PC-3 (cell line): ENCODE results near the gene WNT5B. TPM values are rescaled to one million over a fixed set of nuclear protein-coding genes. Genes with fewer than 3 reads are reported as not detected.

ENCODE experiments used
- ATAC-seq: fragments of 200-7000 bp; cut with Tn5 transposase; 2 replicates; pipeline ENCODE4 v1.9.1; 2020; ENCODE audit warnings: mild to moderate bottlenecking, moderate library complexity
- BruUV-seq: library from RNA; stranded (reverse); fragments of 400-500 nt; replicated peaks from 2 replicates; lab custom pipeline; 2021; lab: Mats Ljungman, UMichigan
- CTCF ChIA-PET: fragments of 300-600 bp; sonication (Branson Sonifier 250); formaldehyde crosslinking; loops from one replicate; lab custom pipeline; 2022; ENCODE audit warnings: antibody characterized with exemption; lab: Charles Lee
- POLR2A ChIA-PET: fragments of 300-600 bp; sonication (Branson Sonifier 250); formaldehyde crosslinking; loops from one replicate; lab custom pipeline; 2022; ENCODE audit warnings: antibody characterized with exemption; ENCODE audit not compliant: unreplicated experiment; lab: Charles Lee
- DNase-seq: peaks from one replicate; pipeline ENCODE4 v3.0.0-alpha.2; 2015
- H2AFZ ChIP-seq: fragments of 300-600 bp; sonication (generic); 2 replicates; pipeline ENCODE4 v1.6.0; 2016; ENCODE audit warnings: antibody characterized with exemption, low read length
- H3F3A ChIP-seq: fragments of 300-600 bp; sonication (generic); one replicate; pipeline ENCODE4 v1.6.0; 2017; ENCODE audit warnings: antibody characterized with exemption, low read length, control low read depth, mild to moderate bottlenecking; ENCODE audit not compliant: unreplicated experiment
- H3K27ac ChIP-seq: fragments of 300-600 bp; sonication (generic); 2 replicates; pipeline ENCODE4 v1.5.1; 2016; ENCODE audit warnings: mild to moderate bottlenecking, low read length
- H3K27me3 ChIP-seq: fragments of 300-600 bp; sonication (generic); 2 replicates; pipeline ENCODE4 v1.6.1; 2016; ENCODE audit warnings: low read length, mixed read lengths
- H3K36me3 ChIP-seq: fragments of 300-600 bp; sonication (generic); 2 replicates; pipeline ENCODE4 v1.6.1; 2016; ENCODE audit warnings: low read depth, mixed run types, low read length, mixed read lengths
- H3K4me1 ChIP-seq: fragments of 300-600 bp; sonication (generic); 2 replicates; pipeline ENCODE4 v1.5.1; 2016; ENCODE audit warnings: low read length; ENCODE audit not compliant: insufficient read depth
- H3K4me2 ChIP-seq: fragments of 300-600 bp; sonication (generic); 2 replicates; pipeline ENCODE4 v1.6.0; 2016; ENCODE audit warnings: low read length
- H3K4me3 ChIP-seq: fragments of 300-600 bp; sonication (generic); 2 replicates; pipeline ENCODE4 v1.5.1; 2016; ENCODE audit warnings: mild to moderate bottlenecking, low read length, mixed read lengths
- H3K79me2 ChIP-seq: fragments of 300-600 bp; sonication (generic); 2 replicates; pipeline ENCODE4 v1.6.1; 2017; ENCODE audit warnings: low read length, mixed read lengths
- H3K9ac ChIP-seq: fragments of 300-600 bp; sonication (generic); 2 replicates; pipeline ENCODE4 v1.6.0; 2016; ENCODE audit warnings: mild to moderate bottlenecking, low read length
- H3K9me2 ChIP-seq: fragments of 300-600 bp; sonication (generic); replicated peaks from 2 replicates; pipeline ENCODE4 v1.6.1; 2016; ENCODE audit warnings: mixed run types, low read length, mixed read lengths
- H3K9me3 ChIP-seq: fragments of 300-600 bp; sonication (generic); 2 replicates; pipeline ENCODE4 v1.6.1; 2016; ENCODE audit warnings: low read length, mixed read lengths
- H4K20me1 ChIP-seq: fragments of 300-600 bp; sonication (generic); 2 replicates; pipeline ENCODE4 v1.6.1; 2016; ENCODE audit warnings: low read length, mixed read lengths
- CTCF ChIP-seq: fragments of 300-600 bp; sonication (generic); conservative IDR thresholded peaks from 2 replicates; pipeline ENCODE4 v1.5.1; 2017; ENCODE audit warnings: antibody characterized with exemption, low read depth, mild to moderate bottlenecking, low read length
- EZH2 ChIP-seq: fragments of 300-600 bp; sonication (generic); IDR thresholded peaks from one replicate; pipeline ENCODE4 v1.6.1; 2017; ENCODE audit warnings: antibody characterized with exemption, mild to moderate bottlenecking, low read length; ENCODE audit not compliant: unreplicated experiment
- EZH2phosphoT487 ChIP-seq: fragments of 300-600 bp; sonication (generic); IDR thresholded peaks from 2 replicates; pipeline ENCODE4 v1.6.1; 2018; ENCODE audit warnings: mild to moderate bottlenecking, antibody characterized with exemption, low read length, borderline replicate concordance
- intact Hi-C: fragments of 100-400 bp; cut with micrococcal nuclease; formaldehyde crosslinking; loops from 2 replicates; pipeline ENCODE4 v1.9.0; 2023
- total RNA-seq: library from RNA; depleted of rRNA; stranded (reverse); fragments of >200 nt; gene quantifications from 2 replicates; pipeline ENCODE4 v1.2.3, GENCODE V29; 2014

WNT5B gene
- total RNA-seq, 1 experiment from 2014 or later, result 2.2 TPM

DNA sequence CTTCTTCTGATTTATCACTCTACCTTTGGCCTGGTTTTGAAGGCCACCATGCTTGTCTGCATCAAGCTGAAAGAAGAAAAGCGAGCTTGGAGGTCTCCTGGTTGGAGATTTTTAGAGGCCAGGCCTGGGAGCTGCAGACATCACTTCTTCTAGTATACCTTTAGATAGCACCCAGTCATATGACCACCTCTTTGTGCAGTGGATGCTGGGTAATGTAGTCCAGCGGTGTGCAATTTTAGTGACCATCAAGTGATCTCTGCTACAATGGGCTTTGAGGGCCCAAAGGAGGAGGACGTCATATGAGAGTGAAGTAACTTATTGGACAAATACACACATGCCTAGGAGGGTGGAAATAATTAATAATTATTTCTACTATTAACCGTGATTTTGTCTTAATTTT lies 15.2 kb upstream of the WNT5B start:
- H3K4me3 ChIP-seq, result no peak overlapping the region
- H3K36me3 ChIP-seq, result no peaks in the 10 kb centered on the region
- ATAC-seq (no peak), DNase-seq (no peak)
- POLR2A ChIA-PET, result no interaction called here
- H3K27ac ChIP-seq, result no peak overlapping the region
- H4K20me1 ChIP-seq, result no peaks in the 10 kb centered on the region
- CTCF ChIA-PET, result no interaction called here
- BruUV-seq, result no TSS peak
- intact Hi-C loops, result no loop called here
- no peaks in the 10 kb centered on the region for H3K4me1 ChIP-seq
- no peaks in the 10 kb centered on the region for H3K27me3 ChIP-seq
- H3K4me2 ChIP-seq, result no peak overlapping the region
- no peaks in the 10 kb centered on the region for H3K9me3 ChIP-seq
- H3K9me2 ChIP-seq, result no peaks in the 10 kb centered on the region
- H2AFZ ChIP-seq, result no peak overlapping the region
- TF ChIP-seq CTCF (no peak), EZH2 (no peak), EZH2phosphoT487 (no peak)
- no peaks in the 10 kb centered on the region for H3F3A ChIP-seq
- H3K9ac ChIP-seq, result no peak overlapping the region
- no peaks in the 10 kb centered on the region for H3K79me2 ChIP-seq

DNA sequence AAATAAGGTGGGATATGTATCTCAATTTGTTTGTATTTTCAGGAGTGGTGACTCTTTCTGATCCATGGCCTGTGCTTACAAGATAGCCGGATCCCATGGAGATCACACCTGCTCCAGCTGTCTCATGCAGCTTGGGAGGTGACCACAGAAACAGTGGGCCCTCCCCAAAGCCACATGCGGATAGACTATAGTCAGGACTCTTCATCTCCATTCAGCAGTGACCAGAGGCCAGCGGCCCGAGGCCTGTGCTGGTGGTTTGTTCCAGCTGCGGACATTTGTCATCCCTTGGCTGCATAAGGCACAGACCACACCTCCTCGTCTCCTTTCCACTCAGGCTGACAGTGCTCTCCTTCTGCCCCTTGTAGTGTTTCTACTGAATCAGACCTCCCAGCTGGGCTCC lies 14.7 kb upstream of the WNT5B start:
- H3K4me2 ChIP-seq, result no peak overlapping the region
- no peak overlapping the region for H3K4me3 ChIP-seq
- intact Hi-C loops, result no loop called here
- H3K27ac ChIP-seq, result no peak overlapping the region
- H3F3A ChIP-seq, result no peaks in the 10 kb centered on the region
- CTCF ChIA-PET, result no interaction called here
- H3K27me3 ChIP-seq, result no peaks in the 10 kb centered on the region
- ATAC-seq, result no peak
- no TSS peak for BruUV-seq
- no peaks in the 10 kb centered on the region for H3K4me1 ChIP-seq
- no peaks in the 10 kb centered on the region for H4K20me1 ChIP-seq
- H2AFZ ChIP-seq, result no peak overlapping the region
- H3K9me2 ChIP-seq, result no peaks in the 10 kb centered on the region
- H3K9me3 ChIP-seq, result no peaks in the 10 kb centered on the region
- TF ChIP-seq CTCF (no peak), EZH2 (no peak), EZH2phosphoT487 (no peak)
- no peak overlapping the region for H3K9ac ChIP-seq
- POLR2A ChIA-PET, result no interaction called here
- no peak for DNase-seq
- H3K36me3 ChIP-seq, result no peaks in the 10 kb centered on the region
- no peaks in the 10 kb centered on the region for H3K79me2 ChIP-seq

DNA sequence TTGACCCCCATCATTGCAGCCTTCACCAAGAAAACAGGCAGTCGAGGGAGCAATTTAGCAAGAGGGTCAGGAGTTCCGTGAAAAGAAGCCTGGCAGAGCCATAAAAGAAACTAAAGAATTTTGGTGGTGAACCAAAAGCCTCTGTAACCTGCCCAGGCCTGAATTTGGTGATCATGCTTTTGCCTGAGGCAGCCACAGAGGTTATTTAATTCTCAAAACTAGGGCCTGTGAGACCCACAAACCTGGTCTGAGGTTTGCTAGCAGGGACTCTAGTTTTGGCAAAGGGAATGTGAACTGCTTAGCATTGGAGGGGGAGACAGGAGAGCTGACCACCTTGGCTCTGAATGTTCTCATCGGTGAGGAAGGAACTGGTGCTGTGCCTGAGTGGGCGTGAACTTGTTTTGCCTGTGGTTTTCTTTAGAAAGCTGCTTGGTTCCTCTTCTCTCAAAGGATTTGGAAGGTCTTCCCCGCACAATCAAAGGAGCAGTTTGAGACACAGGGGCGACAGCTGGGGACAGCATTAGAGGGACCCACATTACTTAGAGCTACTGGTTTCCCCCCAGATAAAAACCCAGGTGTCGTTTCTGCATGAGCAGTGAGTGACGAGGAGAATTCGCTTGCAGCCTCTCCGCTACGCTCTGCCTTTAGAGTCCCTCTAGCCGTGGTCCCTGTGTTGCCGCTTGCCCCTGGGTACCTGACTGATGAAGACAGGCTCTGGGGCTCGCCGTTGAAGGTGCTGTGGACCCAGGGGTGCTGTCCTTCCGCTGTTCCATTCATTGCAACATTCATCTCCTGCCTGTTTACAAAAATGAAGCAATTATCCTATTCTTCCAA lies 12.6 kb upstream of the WNT5B start:
- no peak overlapping the region for H3K4me3 ChIP-seq
- intact Hi-C loops, result no loop called here
- H3K36me3 ChIP-seq, result no peaks in the 10 kb centered on the region
- BruUV-seq, result no TSS peak
- ATAC-seq (no peak), DNase-seq (no peak)
- H3K4me2 ChIP-seq, result no peak overlapping the region
- no peaks in the 10 kb centered on the region for H3K27me3 ChIP-seq
- H3K9me2 ChIP-seq, result no peaks in the 10 kb centered on the region
- TF ChIP-seq EZH2 (no peak), CTCF (no peak), EZH2phosphoT487 (no peak)
- H2AFZ ChIP-seq, result no peak overlapping the region
- POLR2A ChIA-PET, result no interaction called here
- no peaks in the 10 kb centered on the region for H3K4me1 ChIP-seq
- no peak overlapping the region for H3K27ac ChIP-seq
- no peak overlapping the region for H3K9ac ChIP-seq
- CTCF ChIA-PET, result no interaction called here
- no peaks in the 10 kb centered on the region for H4K20me1 ChIP-seq
- H3K79me2 ChIP-seq, result no peaks in the 10 kb centered on the region
- H3K9me3 ChIP-seq, result no peaks in the 10 kb centered on the region
- H3F3A ChIP-seq, result no peaks in the 10 kb centered on the region
